IPS DF 4.7 (cell line): Measurements from ENCODE around the gene RAB11FIP4.

Experiments used
- DNase-seq: peaks from one replicate; pipeline ENCODE4 v3.0.0-alpha.2; 2013; ENCODE audit warnings: low spot score; ENCODE audit errors: extremely low read depth

RAB11FIP4 gene

GRCh38 chr17:31522284-31522931 lies 130.9 kb downstream of the RAB11FIP4 start:
- no peak for DNase-seq

GRCh38 chr17:31522987-31523495 lies 131.6 kb downstream of the RAB11FIP4 start:
- DNase-seq: no peak

DNA sequence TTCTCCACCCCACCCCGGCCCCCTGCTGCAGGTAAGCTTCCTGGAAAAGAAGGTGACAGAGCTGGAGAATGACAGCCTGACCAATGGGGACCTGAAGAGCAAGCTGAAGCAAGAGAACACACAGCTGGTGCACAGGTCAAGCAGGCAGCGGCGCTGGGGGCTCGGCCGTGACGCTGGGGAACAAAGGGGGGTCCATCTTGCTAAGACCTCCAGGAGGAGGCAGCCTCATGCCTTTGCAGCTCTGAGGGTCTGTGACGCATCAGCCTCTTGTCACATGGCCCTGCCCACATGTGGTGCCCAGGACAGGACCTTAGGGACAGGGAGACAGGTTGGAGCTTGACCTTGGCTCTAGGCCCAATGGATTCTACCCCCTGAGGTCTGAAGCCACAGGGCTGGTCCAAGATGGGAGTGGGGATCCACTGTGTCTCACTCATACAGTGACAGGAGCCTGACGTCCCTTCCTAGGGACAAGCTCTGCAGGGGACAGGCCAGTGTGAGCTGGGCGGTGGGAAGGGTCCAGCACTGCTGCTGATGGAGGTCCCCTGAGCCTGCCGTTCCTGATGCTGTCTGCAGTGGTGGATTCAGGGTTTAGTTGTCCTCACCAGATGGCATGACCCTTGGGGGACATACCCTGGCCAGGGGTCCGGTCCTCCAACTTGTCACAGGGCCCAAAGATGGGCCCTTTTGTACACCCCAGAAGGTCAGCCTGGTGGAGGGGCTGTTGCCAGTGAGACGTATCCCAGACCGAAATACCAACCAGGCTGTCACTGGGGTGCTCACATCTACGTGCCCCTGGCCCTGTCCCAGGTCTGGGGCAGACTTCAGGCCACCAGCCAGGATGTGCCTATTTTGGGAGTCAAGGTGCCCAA lies 132.6 kb downstream of the RAB11FIP4 start:
- no peak for DNase-seq

- no peak for DNase-seq
Measured at GRCh38 chr17:31524926-31525800, 133.7 kb downstream of the RAB11FIP4 start.

- DNase-seq: no peak
Measured at GRCh38 chr17:31525801-31526549, 134.5 kb downstream of the RAB11FIP4 start.

DNA sequence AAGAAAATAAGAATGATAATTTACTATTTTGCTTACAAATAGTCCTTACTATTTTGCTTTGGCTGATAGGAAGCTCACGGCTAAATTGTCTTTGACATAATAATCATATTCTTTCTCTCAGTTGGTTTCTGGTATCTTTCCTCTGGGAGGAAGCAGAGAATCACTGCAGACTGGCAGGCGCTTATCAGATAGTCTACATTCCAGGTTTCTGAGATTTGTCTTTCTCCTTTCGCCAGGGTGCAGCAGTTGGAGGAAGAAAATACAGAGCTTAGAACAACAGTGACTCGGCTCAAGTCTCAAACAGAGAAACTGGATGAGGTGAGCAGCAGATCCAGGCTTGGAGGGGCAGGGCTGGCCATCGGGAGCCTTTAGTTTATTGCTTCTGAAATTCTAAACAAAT lies 136.1 kb downstream of the RAB11FIP4 start:
- no peak for DNase-seq

- no peak for DNase-seq
Measured at GRCh38 chr17:31528291-31528874, 136.9 kb downstream of the RAB11FIP4 start.

DNA sequence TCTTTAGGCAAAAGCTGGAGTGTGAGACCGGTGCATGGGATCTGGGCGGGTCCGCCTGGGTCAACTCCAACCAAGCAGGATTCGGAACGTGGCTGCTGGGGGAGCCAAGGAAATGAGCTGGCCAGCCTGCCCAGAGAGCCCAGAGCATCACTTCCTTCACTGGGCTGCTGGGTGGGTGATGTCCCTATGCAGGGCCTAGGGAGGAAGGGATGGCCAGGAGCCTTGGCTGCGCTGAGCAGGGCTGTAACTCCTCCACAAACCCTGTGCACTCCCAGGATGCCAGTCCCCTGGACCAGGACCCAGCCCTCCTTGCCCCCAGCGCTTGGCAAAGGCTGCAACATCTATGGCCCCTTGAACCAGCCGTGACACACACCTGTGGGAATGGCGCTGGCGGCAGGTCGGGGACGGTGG lies 138.4 kb downstream of the RAB11FIP4 start:
- no peak for DNase-seq

GRCh38 chr17:31530391-31530985 lies 139.0 kb downstream of the RAB11FIP4 start:
- DNase-seq: no peak

- DNase-seq: no peak
Measured at GRCh38 chr17:31531336-31531980, 140.0 kb downstream of the RAB11FIP4 start.

DNA sequence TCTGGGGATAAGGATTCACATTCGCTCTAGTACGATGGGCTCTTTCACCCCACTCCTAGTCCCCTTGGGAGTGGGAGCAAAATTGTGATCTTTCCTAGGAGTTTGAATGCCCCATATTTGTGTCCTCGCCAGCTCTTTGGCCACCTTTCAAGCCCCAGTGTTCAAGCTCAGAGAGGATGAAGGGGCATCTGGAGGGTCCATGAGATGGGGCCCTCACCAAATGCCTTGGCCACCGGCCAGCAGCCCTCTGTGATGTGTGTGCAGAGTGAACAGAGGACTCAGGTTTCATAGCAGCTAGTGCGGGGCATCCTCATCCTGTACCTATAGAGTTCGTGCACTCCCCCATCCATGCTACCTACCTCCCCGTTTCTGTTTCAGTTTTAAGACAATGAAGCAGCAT lies 140.6 kb downstream of the RAB11FIP4 start:
- DNase-seq: no peak

DNA sequence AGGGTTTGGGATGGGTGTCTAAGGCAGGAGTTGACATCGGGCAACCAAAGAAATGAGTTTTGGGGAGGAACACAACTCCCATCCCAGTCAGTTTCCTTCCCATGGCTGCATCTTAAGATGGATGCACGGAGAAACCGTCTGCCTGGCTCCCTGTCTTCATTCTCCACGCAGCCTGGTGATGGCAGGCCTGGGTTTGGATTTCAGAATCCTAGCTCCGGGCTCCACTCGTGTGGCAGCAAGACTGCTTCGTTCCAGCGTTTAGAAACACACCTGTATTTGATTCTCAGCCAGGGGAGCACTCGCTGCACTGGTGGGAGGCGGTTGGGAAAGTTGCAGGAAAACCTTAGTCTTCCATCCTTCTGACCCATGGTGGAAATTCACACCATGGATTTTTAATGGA lies 141.1 kb downstream of the RAB11FIP4 start:
- no peak for DNase-seq

DNA sequence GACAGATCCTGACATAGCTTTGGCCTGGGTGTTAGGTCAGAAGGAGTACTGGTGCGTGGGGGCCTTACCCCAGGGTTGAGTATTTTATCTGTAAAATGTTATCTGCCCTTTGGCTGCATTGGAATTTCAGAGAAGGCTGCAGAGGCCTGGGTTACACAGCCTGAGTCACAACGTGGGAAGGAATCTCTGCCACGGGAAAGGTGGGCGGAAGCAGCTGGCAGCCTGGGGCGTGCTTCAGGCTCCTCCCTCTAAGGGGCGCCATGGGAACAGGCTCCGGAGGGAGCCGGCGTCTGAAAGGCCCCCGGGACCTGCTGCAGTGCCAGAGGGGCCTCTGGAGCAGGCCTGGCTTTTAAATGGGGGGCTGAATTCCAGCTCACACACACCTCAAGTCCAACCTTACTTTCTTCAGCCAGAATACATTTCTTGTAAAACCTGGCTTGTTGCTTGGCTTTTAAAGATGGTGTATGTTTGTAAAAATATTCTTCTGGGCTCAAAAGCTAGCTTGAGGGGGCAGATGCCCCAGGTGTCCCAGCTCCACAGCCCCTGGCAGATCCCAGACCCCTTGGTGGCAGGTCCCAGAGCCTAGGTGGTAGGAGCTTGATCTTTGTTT lies 142.2 kb downstream of the RAB11FIP4 start:
- no peak for DNase-seq

DNA sequence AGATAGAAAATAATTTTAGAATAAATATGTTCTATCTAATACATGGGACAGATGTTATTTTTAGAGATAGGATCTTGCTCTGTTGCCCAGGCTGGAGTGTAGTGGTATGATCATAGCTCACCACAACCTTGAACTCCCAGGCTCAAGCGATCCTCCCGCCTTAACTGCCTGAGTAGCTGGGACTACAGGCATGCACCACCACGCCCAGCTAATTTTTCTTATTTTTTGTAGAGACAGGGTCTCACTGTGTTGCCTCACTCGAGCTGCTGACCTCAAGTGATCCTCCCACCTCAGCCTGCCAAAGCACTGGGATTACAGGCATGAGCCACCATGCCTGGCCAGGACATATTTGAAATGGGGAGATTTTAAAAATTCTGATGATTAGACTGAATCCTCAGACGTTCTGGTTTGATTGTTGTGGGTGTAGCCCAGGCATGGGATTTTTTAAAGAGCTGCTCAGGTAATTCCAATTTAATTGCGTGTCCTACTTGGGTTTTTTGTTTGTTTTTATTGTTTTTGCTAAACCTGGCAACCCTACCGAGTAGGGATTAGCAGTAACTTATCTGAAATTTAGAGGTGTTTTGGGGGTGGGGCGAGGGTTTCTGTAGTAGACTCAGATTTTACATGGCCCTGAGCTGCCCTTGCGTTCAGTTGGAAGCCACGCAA lies 142.9 kb downstream of the RAB11FIP4 start:
- no peak for DNase-seq

- no peak for DNase-seq
Measured at GRCh38 chr17:31535581-31535981, 144.1 kb downstream of the RAB11FIP4 start.

GRCh38 chr17:31536451-31536850 lies 145.0 kb downstream of the RAB11FIP4 start:
- DNase-seq: no peak

- DNase-seq: no peak
Measured at GRCh38 chr17:31537565-31538011, 146.1 kb downstream of the RAB11FIP4 start.

GRCh38 chr17:31538080-31538762 lies 146.7 kb downstream of the RAB11FIP4 start:
- no peak for DNase-seq
